Ramos (cell line): ENCODE data around the gene PDLIM5.
"Not testable (repeated sequence)": the region's sequence is repeated elsewhere in the genome, so short reads cannot be mapped to it uniquely, and the experiment has no call there.

Experiments
- in situ Hi-C: fragments of 300-500 bp; cut with MboI; formaldehyde crosslinking; loops from one replicate; pipeline ENCODE4 v1.14.3; 2022; ENCODE audit warnings: low sequenced_read_pairs; ENCODE audit not compliant: unreplicated experiment

The PDLIM5 gene

DNA sequence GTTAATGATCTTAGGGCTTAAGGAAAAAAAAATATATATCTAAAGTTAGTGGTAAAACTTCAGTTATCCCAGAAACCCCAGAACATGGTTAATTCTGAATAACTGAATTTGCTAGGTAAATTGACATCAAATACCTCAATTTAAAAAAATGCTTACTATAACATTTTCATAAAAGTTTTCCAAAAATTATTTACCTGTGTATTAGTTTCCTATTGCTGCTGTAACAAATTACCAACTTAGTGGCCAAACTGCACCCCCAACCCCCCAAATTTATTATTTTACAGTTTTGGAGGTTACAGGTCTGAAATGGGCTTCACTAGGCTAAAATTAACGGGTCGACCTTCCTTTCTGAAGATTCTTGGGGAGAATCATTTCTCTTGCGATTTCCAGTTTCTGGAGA is 95.2 kb downstream of the PDLIM5 start:
- in situ Hi-C loops, result no loop called here

GRCh38 chr4:94548571-94548970 is 96.8 kb downstream of the PDLIM5 start:
- in situ Hi-C loops, result no loop called here

GRCh38 chr4:94550352-94550751 is 98.6 kb downstream of the PDLIM5 start:
- in situ Hi-C loops, result no loop called here

DNA sequence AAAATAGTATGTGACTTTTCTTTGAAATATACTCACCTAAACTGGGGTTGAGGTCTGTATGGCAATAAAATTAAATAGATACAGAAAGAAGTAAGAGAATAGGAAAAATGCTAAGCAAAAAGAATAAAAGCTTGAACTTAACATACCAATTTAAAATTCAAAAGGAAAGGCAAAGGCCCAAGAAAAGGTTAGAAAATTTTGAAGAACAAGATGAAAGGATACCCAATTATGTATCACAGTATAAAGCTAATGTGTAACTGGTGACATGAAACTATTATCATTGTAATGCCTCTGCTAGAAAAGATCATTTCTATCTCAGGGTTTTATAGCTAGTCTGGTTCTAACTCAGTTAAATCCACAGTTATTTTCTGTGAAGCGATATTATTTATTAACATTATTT is 99.1 kb downstream of the PDLIM5 start:
- in situ Hi-C loops, result no loop called here

DNA sequence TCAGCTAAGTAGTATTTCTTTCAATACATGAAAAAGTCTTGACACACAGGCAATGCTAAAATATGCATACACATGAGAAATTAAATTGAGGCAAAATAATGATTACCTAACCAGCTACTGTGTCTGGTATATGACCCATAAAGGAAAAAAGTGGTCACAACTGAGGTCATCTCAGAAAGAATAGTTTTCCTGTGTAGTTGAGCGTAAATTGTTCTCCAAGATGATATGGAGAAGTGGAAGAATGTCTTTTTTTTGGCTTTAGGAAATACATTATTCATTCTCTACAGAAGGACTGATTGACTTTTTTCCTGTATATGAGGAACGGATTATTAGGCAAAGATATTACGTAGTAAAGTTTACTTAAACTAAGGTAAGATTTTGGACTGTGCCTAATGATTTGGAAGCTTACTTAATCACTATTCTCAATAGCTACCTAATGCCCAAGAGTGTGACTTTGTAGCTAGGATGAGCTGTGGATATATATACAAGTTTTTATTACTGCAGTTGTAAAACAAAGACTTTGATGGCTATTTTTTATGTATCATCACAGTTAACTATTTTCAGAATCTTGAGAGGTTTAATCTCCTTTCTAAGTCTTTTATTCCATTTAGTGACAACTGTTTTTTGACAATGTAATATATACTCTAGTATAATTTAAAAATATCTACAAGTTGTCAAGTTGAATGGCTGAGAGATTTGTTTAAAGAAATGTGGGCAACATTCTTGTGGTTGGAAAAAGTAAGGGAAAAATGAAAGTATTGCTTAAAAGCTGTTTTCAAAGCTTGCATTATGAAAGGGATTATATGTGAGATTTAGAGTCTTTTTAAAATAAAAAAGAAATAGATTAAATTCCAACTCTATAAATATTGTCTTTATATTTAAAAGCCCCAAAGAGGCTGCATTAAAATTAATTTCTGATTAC is 100.2 kb downstream of the PDLIM5 start:
- in situ Hi-C loops, result no loop called here

GRCh38 chr4:94556047-94556446 is 104.3 kb downstream of the PDLIM5 start:
- in situ Hi-C loops, result not testable (repeated sequence)

DNA sequence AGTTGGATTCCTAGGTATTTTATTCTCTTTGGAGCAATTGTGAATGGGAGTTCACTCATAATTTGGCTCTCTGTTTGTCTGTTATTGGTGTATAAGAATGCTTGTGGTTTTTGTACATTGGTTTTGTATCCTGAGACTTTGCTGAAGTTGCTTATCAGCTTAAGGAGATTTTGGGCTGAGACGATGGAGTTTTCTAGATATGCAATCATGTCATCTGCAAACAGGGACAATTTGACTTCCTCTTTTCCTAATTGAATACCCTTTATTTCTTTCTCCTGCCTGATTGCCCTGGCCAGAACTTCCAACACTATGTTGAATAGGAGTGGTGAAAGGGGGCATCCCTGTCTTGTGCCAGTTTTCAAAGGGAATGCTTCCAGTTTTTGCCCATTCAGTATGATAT is 105.9 kb downstream of the PDLIM5 start:
- in situ Hi-C loops, result not testable (repeated sequence)

DNA sequence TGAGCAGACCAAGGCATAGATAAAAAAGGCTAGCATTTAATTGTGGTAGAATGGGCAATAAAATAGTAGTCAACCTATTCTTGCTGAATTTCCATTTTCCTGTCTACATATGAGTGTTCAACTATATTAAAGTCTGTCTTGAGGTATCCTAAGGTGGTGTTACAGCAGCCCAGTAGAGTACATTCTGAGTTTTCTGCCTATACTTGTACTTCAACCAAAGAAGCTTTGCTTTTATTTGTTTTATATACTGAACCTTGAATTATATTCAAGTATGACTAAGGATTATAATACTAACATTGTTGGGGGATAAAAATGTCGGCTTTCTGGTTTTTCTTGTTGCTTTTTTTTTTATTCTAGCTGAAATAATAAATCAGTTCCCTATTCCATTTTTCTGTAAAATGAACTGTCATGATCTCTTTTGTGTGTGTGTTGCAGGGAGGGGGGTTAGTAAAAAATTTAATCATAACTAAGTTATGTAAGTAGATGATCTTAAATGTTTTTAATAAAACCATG is 106.7 kb downstream of the PDLIM5 start:
- in situ Hi-C loops, result no loop called here

DNA sequence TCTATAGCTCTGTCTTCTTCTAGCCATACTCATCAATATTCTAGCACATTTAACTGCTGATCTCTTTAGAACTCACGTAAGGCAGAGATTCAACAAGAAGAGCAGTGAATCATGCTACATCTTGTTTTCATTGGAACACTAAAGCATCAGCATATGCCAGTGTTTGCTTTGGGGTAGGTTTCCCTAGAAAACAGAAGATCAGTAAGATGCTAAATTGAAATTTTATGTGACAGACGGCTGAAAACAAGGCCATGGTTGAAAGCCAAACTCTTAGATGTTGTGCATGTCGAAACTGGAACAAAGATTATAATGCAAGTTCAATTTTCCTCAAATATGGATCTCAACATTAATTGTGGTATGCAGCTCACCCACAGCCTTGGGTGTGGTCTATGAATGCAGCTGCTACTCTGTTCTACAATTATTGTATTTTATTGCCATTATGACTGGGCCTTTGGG is 107.6 kb downstream of the PDLIM5 start:
- in situ Hi-C loops, result no loop called here

- in situ Hi-C loops, result no loop called here
Observed at GRCh38 chr4:94561249-94562024, 109.7 kb downstream of the PDLIM5 start.

DNA sequence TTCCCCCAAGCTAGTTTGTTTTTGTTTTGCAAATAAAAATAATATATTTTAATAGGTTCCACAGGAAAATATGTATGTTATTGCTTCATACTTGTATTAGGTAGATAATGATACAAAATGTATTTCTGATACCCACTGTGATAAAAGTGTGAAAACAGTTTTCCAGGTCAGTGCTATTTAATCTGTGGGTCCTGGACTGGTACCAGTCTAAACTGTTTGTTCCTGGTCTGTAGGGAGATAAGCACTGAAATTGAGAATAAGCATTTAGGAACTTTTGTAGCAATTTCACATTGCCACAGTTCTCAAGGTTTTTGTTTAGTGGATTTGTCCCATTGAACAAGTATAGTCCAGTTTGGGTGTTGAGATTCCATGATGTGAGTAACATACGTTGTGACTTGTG is 110.5 kb downstream of the PDLIM5 start:
- in situ Hi-C loops, result no loop called here

GRCh38 chr4:94564252-94564651 is 112.5 kb downstream of the PDLIM5 start:
- in situ Hi-C loops, result no loop called here

- in situ Hi-C loops, result no loop called here
Observed at GRCh38 chr4:94566420-94566819, 114.7 kb downstream of the PDLIM5 start.

DNA sequence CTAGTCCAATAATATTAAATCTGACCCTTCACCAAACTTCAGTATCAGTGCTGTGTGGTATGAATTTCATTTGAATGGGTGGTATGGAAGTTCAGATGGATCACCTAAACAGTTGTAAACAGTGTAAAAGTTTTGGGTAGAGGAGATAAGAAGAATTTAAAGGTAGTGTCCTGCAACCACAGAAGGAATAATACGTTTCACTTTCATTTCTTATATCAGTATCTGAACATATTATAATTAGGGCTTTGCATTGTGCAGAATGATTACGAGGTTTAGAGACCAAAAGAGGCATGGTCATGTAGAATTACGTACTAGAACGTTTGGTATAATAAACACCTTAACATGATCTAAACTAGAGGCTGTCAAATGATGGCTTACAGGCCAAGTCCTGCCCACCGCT is 116.1 kb downstream of the PDLIM5 start:
- in situ Hi-C loops, result no loop called here

GRCh38 chr4:94570558-94570957 is 118.8 kb downstream of the PDLIM5 start:
- in situ Hi-C loops, result no loop called here

GRCh38 chr4:94571298-94571697 is 119.6 kb downstream of the PDLIM5 start:
- in situ Hi-C loops, result no loop called here

- in situ Hi-C loops, result no loop called here
Observed at GRCh38 chr4:94571715-94572114, 120.0 kb downstream of the PDLIM5 start.

DNA sequence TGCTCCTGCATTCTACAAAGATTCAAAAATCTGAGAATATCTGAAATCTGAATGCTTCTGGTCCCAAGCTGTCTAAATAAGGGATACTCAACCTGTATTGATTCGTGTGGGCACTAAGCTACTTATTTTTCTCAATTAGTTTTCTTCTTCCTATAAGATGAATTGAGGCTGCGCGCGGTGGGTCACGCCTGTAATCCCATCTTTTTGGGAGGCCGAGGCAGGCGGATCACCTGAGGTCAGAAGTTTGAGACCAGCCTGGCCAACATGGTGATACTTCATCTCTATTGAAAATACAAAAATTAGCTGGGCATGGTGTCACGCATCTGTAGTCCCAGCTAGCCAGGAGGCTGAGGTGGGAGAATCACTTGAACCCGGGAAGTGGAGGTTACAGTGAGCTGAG is 122.3 kb downstream of the PDLIM5 start:
- in situ Hi-C loops, result no loop called here

DNA sequence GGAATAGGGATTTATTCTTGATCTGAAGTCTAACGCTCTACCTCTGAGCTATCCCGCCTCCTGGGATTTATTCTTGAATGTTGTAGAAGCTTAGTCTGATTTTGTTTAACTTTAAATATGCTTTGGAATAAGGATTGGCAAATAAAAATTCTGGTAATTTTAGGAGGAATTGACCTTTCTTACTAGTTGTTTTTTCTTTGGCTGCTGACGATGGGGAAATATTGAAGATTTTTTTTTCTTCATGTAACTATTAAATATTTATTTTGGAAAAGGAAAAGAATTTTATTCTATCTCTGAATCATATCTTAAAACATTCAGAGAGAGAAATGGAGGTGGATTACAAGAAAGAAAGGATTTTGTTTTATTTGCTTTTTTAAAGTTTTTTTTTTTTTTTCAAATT is 122.9 kb downstream of the PDLIM5 start:
- in situ Hi-C loops, result no loop called here

- in situ Hi-C loops, result no loop called here
Observed at GRCh38 chr4:94575652-94576051, 123.9 kb downstream of the PDLIM5 start.

- in situ Hi-C loops, result no loop called here
Observed at GRCh38 chr4:94576210-94576609, 124.5 kb downstream of the PDLIM5 start.
